Tibial nerve (tissue), 4 donors: ENCODE results near the gene NRXN3. TPM values are rescaled to one million over a fixed set of nuclear protein-coding genes. Genes with fewer than 3 reads are reported as not detected.

Experiments
- DNase-seq, 2 donors: peaks; one replicate each; pipeline ENCODE4 v3.0.0-alpha.2; 2019; ENCODE audit warnings: low spot score in 2 of 2
- H3K27ac ChIP-seq, 4 donors: fragments of 200-600 bp; sonication (generic) in 3 of 4; one replicate each; pipeline ENCODE4 v1.5.1; 2017 to 2019; ENCODE audit warnings: mild to moderate bottlenecking in 1 of 4
- H3K27me3 ChIP-seq, 2 donors: fragments of 200-600 bp; sonication (generic) in 1 of 2; one replicate each; pipeline versions ENCODE4 v1.5.1 to v1.6.0; 2017 to 2019
- H3K36me3 ChIP-seq, 3 donors: fragments of 200-600 bp; sonication (generic); one replicate each; pipeline ENCODE4 v1.5.1; 2018 to 2019
- H3K4me1 ChIP-seq, 4 donors: fragments of 200-600 bp; sonication (generic) in 3 of 4; one replicate each; pipeline ENCODE4 v1.5.1; 2017 to 2019
- H3K4me3 ChIP-seq, 4 donors: fragments of 200-600 bp; sonication (generic) in 3 of 4; one replicate each; pipeline ENCODE4 v1.5.1; 2017 to 2019; ENCODE audit warnings: mild to moderate bottlenecking in 1 of 4, moderate library complexity in 1 of 4
- H3K9me3 ChIP-seq, 4 donors: fragments of 200-600 bp; sonication (generic) in 3 of 4; one replicate each; pipeline ENCODE4 v1.5.1; 2017 to 2019
- CTCF ChIP-seq, 5 experiments: fragments of 200-600 bp in 3 of 5; fragments of 450-650 bp in 2 of 5; sonication (generic) in 3 of 5; IDR thresholded peaks; one replicate each; pipeline ENCODE4 v1.5.1; 2016 to 2019; ENCODE audit warnings: antibody characterized with exemption in 5 of 5, mild to moderate bottlenecking in 3 of 5, moderate library complexity in 2 of 5
- EP300 ChIP-seq, 2 donors: sonication (generic); formaldehyde crosslinking; IDR thresholded peaks; one replicate each; pipeline ENCODE4 v1.6.1; 2017; ENCODE audit warnings: antibody characterized with exemption in 2 of 2, mild to moderate bottlenecking in 1 of 2
- POLR2A ChIP-seq, 2 donors: fragments of 450-650 bp; IDR thresholded peaks; one replicate each; pipeline ENCODE4 v1.6.1; 2017; ENCODE audit warnings: antibody characterized with exemption in 2 of 2, mild to moderate bottlenecking in 2 of 2, moderate library complexity in 2 of 2
- WGBS, 2 donors: methylation state at CpG; one replicate each; pipeline ENCODE4 v1.1.5; 2018; 5-methylcytosine and 5-hydroxymethylcytosine counted together
- total RNA-seq, 4 donors: library from RNA; depleted of rRNA; stranded (reverse); fragments of >200 nt; gene quantifications; one replicate each; pipeline ENCODE4 v1.1.0, GENCODE V29; 2016

The NRXN3 gene
- total RNA-seq, 4 donors from 2014 or later: 16.7 to 52.2 (median 19.7) TPM

- Histone ChIP-seq H3K27me3 (no peaks in the 10 kb centered on the region), H3K4me1 (no peaks in the 10 kb centered on the region), H3K27ac (no peak overlapping the region), H3K4me3 (no peak overlapping the region), H3K36me3 (no peaks in the 10 kb centered on the region), H3K9me3 (no peaks in the 10 kb centered on the region)
- no peak for DNase-seq
- TF ChIP-seq CTCF (IDR thresholded peaks at IDR 0.05) (no peak), POLR2A (IDR thresholded peaks at IDR 0.05) (no peak), EP300 (IDR thresholded peaks at IDR 0.05) (no peak)
Observed at GRCh38 chr14:79157369-79157768, 987.2 kb downstream of the NRXN3 start.

- no peak for DNase-seq
- Histone ChIP-seq H3K9me3 (no peaks in the 10 kb centered on the region), H3K36me3 (no peaks in the 10 kb centered on the region), H3K27ac (no peak overlapping the region), H3K4me1 (no peaks in the 10 kb centered on the region), H3K27me3 (no peaks in the 10 kb centered on the region), H3K4me3 (no peak overlapping the region)
- TF ChIP-seq CTCF (IDR thresholded peaks at IDR 0.05): no peak
- no peak for TF ChIP-seq EP300 (IDR thresholded peaks at IDR 0.05)
- TF ChIP-seq POLR2A (IDR thresholded peaks at IDR 0.05): no peak
- WGBS, 2 donors: 27% methylated on average over 7 of the region's 7 CpGs
Observed at GRCh38 chr14:79161571-79161970, 991.4 kb downstream of the NRXN3 start.

GRCh38 chr14:79162833-79163232 lies 992.7 kb downstream of the NRXN3 start:
- Histone ChIP-seq H3K36me3 (no peaks in the 10 kb centered on the region), H3K4me3 (no peak overlapping the region), H3K27ac (no peak overlapping the region), H3K4me1 (no peaks in the 10 kb centered on the region), H3K9me3 (no peaks in the 10 kb centered on the region), H3K27me3 (no peaks in the 10 kb centered on the region)
- TF ChIP-seq POLR2A (IDR thresholded peaks at IDR 0.05) (no peak), EP300 (IDR thresholded peaks at IDR 0.05) (no peak), CTCF (IDR thresholded peaks at IDR 0.05) (no peak)
- no peak for DNase-seq

DNA sequence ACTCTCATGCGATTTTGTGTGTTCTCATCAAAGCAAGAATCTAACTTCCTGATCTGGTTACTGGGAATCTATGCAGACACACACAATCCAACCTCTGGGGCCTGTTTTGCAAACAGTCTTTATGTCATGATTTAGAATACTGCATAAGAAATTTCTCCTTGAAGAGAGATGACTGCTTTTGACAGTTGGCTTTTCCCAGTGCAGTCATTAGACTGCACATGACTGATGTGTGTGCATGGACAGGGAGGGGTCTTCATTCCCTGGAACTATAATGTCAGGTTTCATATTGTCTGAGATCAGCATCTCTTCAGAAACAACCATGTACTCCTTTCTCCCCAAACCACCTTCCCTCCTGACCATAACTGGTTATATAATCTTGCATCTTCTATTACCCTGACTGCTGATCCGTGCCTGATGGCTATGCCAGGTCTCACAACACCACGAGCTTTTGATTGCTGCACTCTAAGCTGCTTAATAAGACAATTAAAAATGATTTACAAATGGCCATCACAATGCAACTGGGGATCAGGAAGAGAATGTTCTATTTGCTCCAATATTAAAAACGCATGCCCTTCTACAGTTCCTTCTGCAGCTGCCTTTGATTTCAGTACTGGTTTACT lies 995.4 kb downstream of the NRXN3 start:
- no peaks in the 10 kb centered on the region for H3K27me3 ChIP-seq
- H3K4me1 ChIP-seq: no peaks in the 10 kb centered on the region
- no peaks in the 10 kb centered on the region for H3K36me3 ChIP-seq
- no peak for DNase-seq
- TF ChIP-seq CTCF (IDR thresholded peaks at IDR 0.05) (no peak), POLR2A (IDR thresholded peaks at IDR 0.05) (no peak), EP300 (IDR thresholded peaks at IDR 0.05) (no peak)
- no peak overlapping the region for H3K4me3 ChIP-seq
- 67 to 74% methylated on average over 4 of the region's 4 CpGs for WGBS, 2 donors
- no peaks in the 10 kb centered on the region for H3K9me3 ChIP-seq
- no peak overlapping the region for H3K27ac ChIP-seq

DNA sequence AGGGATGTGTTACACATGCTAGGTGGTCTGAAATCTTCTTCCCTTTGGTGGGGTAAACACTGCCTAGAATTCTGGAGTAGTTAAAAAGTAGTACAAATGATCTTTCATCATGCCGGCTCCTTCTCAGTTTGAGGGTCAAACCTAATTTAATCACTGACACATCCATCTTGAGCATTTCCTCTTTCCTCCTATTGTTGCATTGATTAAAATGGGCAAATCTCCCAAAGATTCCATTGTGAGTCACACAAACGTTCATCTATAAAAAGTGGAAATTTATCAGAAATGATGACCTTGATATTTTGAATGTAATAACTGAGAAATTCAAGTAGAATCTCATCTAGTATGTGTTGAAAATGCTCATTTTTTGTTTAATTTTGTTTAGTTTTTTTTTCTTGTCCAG lies 996.0 kb downstream of the NRXN3 start:
- WGBS, 2 donors: 25 to 28% methylated on average over 2 of the region's 2 CpGs

More for the DNA sequence above, 996.0 kb downstream of the NRXN3 start:
- H3K9me3 ChIP-seq: no peaks in the 10 kb centered on the region
- TF ChIP-seq POLR2A (IDR thresholded peaks at IDR 0.05) (no peak), CTCF (IDR thresholded peaks at IDR 0.05) (no peak)
- H3K27me3 ChIP-seq: no peaks in the 10 kb centered on the region
- DNase-seq: no peak
- no peak overlapping the region for H3K27ac ChIP-seq
- no peaks in the 10 kb centered on the region for H3K36me3 ChIP-seq
- no peaks in the 10 kb centered on the region for H3K4me1 ChIP-seq
- no peak overlapping the region for H3K4me3 ChIP-seq
